ENCODE data around the gene REEP2. TPM values are rescaled to one million over a fixed set of nuclear protein-coding genes. Genes with fewer than 3 reads are reported as not detected.
A peak's percentile ranks its signal among the peaks of the same experiment; 100 is the strongest.
"Not testable (repeated sequence)": the region's sequence is repeated elsewhere in the genome, so short reads cannot be mapped to it uniquely, and the experiment has no call there.

The REEP2 gene
- total RNA-seq, 4 donors from 2014 or later, result 0.54 to 3.6 (median 2.0) TPM; not detected in 1

GRCh38 chr5:138408023-138408422 lies 30.8 kb upstream of the REEP2 start:
- DNase-seq, result no peak
- Histone ChIP-seq H3K36me3 (peaks cover 12 to 17% of the 10 kb centered on the region in 2 donors), H3K27me3 (no peaks in the 10 kb centered on the region), H3K4me1 (no peaks in the 10 kb centered on the region), H3K4me3 (replicated peaks in 1 of 3) (no peak overlapping the region), H3K9me3 (no peaks in the 10 kb centered on the region), H3K27ac (no peak overlapping the region)
- no peak for TF ChIP-seq POLR2A (IDR thresholded peaks at IDR 0.05)
- no peak for TF ChIP-seq CTCF (IDR thresholded peaks at IDR 0.05)
- WGBS, 2 donors, result 84 to 88% methylated on average over 5 of the region's 5 CpGs
- intact Hi-C loops (cut with DNase I), result no loop called here

- H3K4me1 ChIP-seq; H3K27me3 ChIP-seq; H3K9me3 ChIP-seq; intact Hi-C loops (cut with DNase I); H3K4me3 ChIP-seq (replicated peaks in 1 of 3); H3K27ac ChIP-seq: not testable (repeated sequence)
- WGBS, 2 donors, result 80 to 93% methylated on average over 14 of the region's 14 CpGs
- peaks cover 23% of the 10 kb centered on the region in 2 donors for H3K36me3 ChIP-seq
- peak in 4 of 6 experiments; percentile 43 to 55 (median 52) for TF ChIP-seq CTCF (IDR thresholded peaks at IDR 0.05)
- peak; percentile 59 to 63 for DNase-seq
Measured at GRCh38 chr5:138410996-138411640, 27.7 kb upstream of the REEP2 start.

- no peak overlapping the region for H3K4me3 ChIP-seq (replicated peaks in 1 of 3)
- no peak overlapping the region for H3K27ac ChIP-seq
- TF ChIP-seq POLR2A (IDR thresholded peaks at IDR 0.05) (no peak), CTCF (IDR thresholded peaks at IDR 0.05) (no peak)
- no peaks in the 10 kb centered on the region for H3K9me3 ChIP-seq
- intact Hi-C loops (cut with DNase I), result no loop called here
- 84 to 87% methylated on average over 2 of the region's 2 CpGs for WGBS, 2 donors
- H3K36me3 ChIP-seq, result peaks cover 72 to 75% of the 10 kb centered on the region in 2 donors
- H3K27me3 ChIP-seq, result no peaks in the 10 kb centered on the region
- DNase-seq, result no peak
- no peaks in the 10 kb centered on the region for H3K4me1 ChIP-seq
Measured at GRCh38 chr5:138418444-138418843, 20.4 kb upstream of the REEP2 start.

- TF ChIP-seq POLR2A (IDR thresholded peaks at IDR 0.05) (no peak), CTCF (IDR thresholded peaks at IDR 0.05) (no peak)
- Histone ChIP-seq H3K36me3 (peaks cover 75 to 77% of the 10 kb centered on the region in 2 donors), H3K27ac (no peak overlapping the region), H3K4me3 (replicated peaks in 1 of 3) (no peak overlapping the region), H3K9me3 (no peaks in the 10 kb centered on the region), H3K4me1 (no peaks in the 10 kb centered on the region), H3K27me3 (no peaks in the 10 kb centered on the region)
- DNase-seq, result no peak
- WGBS, 2 donors, result 67 to 83% methylated on average over 1 of the region's 1 CpG
- intact Hi-C loops (cut with DNase I), result no loop called here
Measured at GRCh38 chr5:138425079-138425478, 13.8 kb upstream of the REEP2 start.

- peaks cover 47 to 55% of the 10 kb centered on the region in 2 donors for H3K36me3 ChIP-seq
- intact Hi-C loops (cut with DNase I), result no loop called here
- no peaks in the 10 kb centered on the region for H3K27me3 ChIP-seq
- no peak overlapping the region for H3K4me3 ChIP-seq (replicated peaks in 1 of 3)
- peaks cover 0 to 15% of the 10 kb centered on the region in 2 donors for H3K4me1 ChIP-seq
- TF ChIP-seq CTCF (IDR thresholded peaks at IDR 0.05) (no peak), POLR2A (IDR thresholded peaks at IDR 0.05) (no peak)
- no peaks in the 10 kb centered on the region for H3K9me3 ChIP-seq
- H3K27ac ChIP-seq, result no peak overlapping the region
- WGBS, 2 donors, result 89 to 94% methylated on average over 5 of the region's 5 CpGs
- DNase-seq, result no peak
Measured at GRCh38 chr5:138435943-138436342, 2.9 kb upstream of the REEP2 start.

All from thyroid gland (tissue), 4 donors.